Daoy (cell line): ENCODE data around the gene CLSTN2. TPM values are rescaled to one million over a fixed set of nuclear protein-coding genes. Genes with fewer than 3 reads are reported as not detected.

Source experiments
- DNase-seq: peaks from one replicate; pipeline ENCODE4 v3.0.0-alpha.2; 2015; ENCODE audit warnings: low read depth
- total RNA-seq: library from RNA; depleted of rRNA; stranded (reverse); fragments of >200 nt; shearing (Covaris generic); gene quantifications from 2 replicates; pipeline ENCODE4 v1.2.3, GENCODE V29; 2014; rRNA removed

Gene CLSTN2
- 0.86 and 0.91 TPM in 2 replicates for total RNA-seq

- DNase-seq = peak; percentile 90
Observed at GRCh38 chr3:139935016-139935865, at the start of gene CLSTN2. CLSTN2 (plus strand) TSS chr3:139935185.

- no peak for DNase-seq
Observed at GRCh38 chr3:139887431-139887830, 47.6 kb upstream of the CLSTN2 start.

GRCh38 chr3:139888561-139889140, 46.3 kb upstream of the CLSTN2 start:
- DNase-seq = no peak

- no peak for DNase-seq
Observed at GRCh38 chr3:139893267-139893962, 41.6 kb upstream of the CLSTN2 start.

- no peak for DNase-seq
Observed at GRCh38 chr3:139893963-139894642, 40.9 kb upstream of the CLSTN2 start.

GRCh38 chr3:139894643-139894989, 40.4 kb upstream of the CLSTN2 start:
- no peak for DNase-seq

GRCh38 chr3:139897759-139898158, 37.2 kb upstream of the CLSTN2 start:
- no peak for DNase-seq

- DNase-seq = peak; percentile 86
Observed at GRCh38 chr3:139906418-139906817, 28.6 kb upstream of the CLSTN2 start.

GRCh38 chr3:139909811-139910210, 25.2 kb upstream of the CLSTN2 start:
- DNase-seq = no peak

- DNase-seq = no peak
Observed at GRCh38 chr3:139916271-139916670, 18.7 kb upstream of the CLSTN2 start.

- DNase-seq = no peak
Observed at GRCh38 chr3:139917226-139917785, 17.7 kb upstream of the CLSTN2 start.

GRCh38 chr3:139928708-139929505, 6.1 kb upstream of the CLSTN2 start:
- peak; percentile 13 for DNase-seq

- DNase-seq = no peak
Observed at GRCh38 chr3:139930211-139930610, 4.8 kb upstream of the CLSTN2 start.

GRCh38 chr3:139933766-139934165, 1.2 kb upstream of the CLSTN2 start:
- no peak for DNase-seq

- DNase-seq = peak; percentile 85
Observed at GRCh38 chr3:139934613-139935015, 371 bp upstream of the CLSTN2 start.

GRCh38 chr3:139935866-139936817, 1.2 kb downstream of the CLSTN2 start:
- peak; percentile 33 for DNase-seq

- DNase-seq = peak; percentile 46
Observed at GRCh38 chr3:139937674-139938279, 2.8 kb downstream of the CLSTN2 start.

GRCh38 chr3:139939681-139940190, 4.8 kb downstream of the CLSTN2 start:
- no peak for DNase-seq

GRCh38 chr3:139940622-139941021, 5.6 kb downstream of the CLSTN2 start:
- DNase-seq = no peak
